Umbilical cord (tissue), 2 donors: ENCODE measurements around the gene HDLBP. TPM values are rescaled to one million over a fixed set of nuclear protein-coding genes. Genes with fewer than 3 reads are reported as not detected.

Experiments used
- DNase-seq: peaks from one replicate; pipeline ENCODE4 v3.0.0-alpha.2; 2015; ENCODE audit warnings: low spot score
- total RNA-seq: library from RNA; depleted of rRNA; stranded (reverse); fragments of >200 nt; gene quantifications from one replicate; pipeline ENCODE4 v1.2.3, GENCODE V29; 2014; ENCODE audit warnings: low replicate concordance; ENCODE audit not compliant: insufficient read depth

The HDLBP gene
- total RNA-seq, 1 donor from 2014 or later: 1,280 TPM

DNA sequence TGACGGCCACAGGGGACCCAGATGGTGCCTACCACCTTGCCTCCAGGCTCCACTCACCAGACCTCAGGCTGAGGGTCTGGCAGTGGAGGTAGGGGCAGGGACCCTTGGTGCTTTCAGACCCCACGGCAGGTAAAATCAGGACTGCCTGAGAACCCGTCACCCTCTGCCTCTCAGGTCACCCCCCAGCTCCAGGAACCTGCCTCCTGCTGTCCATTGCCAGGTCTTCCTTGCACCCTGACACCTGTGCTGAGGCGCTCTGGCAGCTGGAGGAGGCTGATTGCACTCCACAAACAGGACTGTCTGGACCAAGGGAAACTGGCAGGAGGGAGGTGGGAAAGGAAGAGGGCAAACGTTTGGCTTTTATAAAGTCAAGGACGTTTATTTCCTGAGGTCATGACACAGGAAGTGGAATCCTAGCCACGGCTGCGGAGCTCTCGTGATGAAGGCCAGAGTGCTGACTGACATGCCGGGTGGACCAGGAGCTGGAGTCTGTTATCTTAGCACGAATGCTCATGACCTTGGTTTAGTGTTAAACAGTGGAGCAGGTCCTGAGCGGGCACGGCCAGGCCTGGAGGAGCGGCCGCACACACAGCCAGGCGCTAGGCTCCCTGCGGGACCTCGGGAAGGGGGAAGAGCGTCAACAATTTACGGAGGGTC, 86.5 kb downstream of the HDLBP start:
- no peak for DNase-seq

DNA sequence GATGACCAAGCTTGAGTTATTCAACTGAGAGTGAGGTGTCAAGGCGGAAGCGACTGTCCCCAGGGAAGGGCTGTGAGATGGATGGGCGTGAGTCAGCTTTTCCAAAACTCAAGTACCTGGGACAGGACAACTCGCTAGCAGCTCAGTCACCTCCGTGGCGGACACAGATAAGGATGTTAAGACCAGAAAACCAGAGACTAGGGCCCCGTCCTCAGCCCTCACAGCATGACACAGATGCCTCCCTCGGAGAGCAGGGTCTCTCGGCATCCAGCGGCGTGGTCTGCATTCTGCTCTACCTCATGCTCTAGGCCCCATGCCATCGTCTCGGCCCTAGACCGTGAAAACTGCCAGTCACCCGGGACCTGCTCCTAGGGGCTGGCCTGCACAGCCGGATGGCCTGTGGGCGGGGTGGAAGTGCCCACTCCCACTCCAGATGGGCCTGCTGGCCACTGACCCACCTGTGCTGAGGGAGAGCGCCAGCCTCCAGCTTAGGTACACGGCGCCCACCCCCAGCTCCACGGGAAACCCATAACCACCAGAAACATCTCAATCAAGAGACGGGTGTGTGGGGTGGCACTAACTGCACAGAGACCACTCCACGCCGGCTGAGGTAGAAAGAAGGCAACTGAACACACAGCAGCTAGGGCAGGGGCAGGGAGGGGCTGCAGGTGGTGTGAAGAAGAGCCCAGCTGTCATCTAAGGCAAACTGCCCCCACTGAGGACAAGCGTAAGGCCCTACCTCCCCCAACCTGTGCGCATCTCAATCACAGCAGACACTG, 87.2 kb downstream of the HDLBP start:
- no peak for DNase-seq

- DNase-seq: no peak
Measured at GRCh38 chr2:241227594-241227993, 87.9 kb downstream of the HDLBP start.

GRCh38 chr2:241226723-241227572, 88.5 kb downstream of the HDLBP start:
- peak; percentile 81 for DNase-seq

DNA sequence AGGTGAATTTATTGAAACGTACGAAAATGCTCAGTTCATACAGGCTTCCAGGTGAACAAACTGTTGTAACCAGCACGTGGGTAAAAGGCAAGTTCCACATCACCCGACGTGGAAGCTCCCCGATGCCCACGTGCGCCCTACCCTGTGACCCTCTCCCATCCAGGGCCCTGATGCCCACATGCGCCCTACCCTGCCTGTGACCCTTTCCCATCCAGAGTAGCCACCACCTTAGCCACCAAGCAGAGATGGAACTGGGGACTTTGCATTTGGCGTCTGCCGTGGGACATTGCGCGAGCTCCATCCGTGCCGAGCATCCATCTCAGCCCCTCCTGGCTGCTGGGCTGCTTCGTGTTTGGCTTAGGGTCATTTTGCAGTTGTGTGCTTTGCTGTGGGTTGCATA, 89.5 kb downstream of the HDLBP start:
- no peak for DNase-seq

GRCh38 chr2:241225545-241225944, 89.9 kb downstream of the HDLBP start:
- no peak for DNase-seq

- DNase-seq: no peak
Measured at GRCh38 chr2:241224851-241225438, 90.5 kb downstream of the HDLBP start.

DNA sequence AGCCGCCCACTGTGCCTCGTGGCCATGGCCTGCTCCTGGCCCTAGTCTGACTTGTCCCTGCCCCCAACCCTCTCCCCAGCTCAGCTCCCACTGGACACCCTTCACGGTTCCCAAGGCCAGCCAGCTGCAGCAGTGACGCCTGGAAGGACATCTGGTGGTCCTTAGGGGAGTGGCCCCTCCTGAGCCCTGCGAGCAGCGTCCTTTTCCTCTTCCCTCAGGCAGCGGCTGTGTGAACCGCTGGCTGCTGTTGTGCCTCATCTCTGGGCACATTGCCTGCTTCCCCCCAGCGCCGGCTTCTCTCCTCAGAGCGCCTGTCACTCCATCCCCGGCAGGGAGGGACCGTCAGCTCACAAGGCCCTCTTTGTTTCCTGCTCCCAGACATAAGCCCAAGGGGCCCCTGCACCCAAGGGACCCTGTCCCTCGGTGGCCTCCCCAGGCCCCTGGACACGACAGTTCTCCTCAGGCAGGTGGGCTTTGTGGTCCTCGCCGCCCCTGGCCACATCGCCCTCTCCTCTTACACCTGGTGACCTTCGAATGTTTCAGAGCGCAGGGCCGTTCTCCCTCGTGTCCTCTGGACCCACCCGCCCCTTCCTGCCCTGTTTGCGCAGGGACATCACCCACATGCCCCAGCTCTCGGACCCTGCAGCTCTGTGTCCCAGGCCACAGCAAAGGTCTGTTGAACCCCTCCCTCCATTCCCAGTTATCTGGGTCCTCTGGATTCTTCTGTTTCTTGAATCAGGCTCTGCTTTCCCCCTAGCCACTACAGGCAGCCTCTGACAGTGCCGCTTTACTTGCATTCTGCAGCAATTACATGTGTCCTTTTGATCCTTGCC, 91.2 kb downstream of the HDLBP start:
- peak; percentile 62 for DNase-seq

DNA sequence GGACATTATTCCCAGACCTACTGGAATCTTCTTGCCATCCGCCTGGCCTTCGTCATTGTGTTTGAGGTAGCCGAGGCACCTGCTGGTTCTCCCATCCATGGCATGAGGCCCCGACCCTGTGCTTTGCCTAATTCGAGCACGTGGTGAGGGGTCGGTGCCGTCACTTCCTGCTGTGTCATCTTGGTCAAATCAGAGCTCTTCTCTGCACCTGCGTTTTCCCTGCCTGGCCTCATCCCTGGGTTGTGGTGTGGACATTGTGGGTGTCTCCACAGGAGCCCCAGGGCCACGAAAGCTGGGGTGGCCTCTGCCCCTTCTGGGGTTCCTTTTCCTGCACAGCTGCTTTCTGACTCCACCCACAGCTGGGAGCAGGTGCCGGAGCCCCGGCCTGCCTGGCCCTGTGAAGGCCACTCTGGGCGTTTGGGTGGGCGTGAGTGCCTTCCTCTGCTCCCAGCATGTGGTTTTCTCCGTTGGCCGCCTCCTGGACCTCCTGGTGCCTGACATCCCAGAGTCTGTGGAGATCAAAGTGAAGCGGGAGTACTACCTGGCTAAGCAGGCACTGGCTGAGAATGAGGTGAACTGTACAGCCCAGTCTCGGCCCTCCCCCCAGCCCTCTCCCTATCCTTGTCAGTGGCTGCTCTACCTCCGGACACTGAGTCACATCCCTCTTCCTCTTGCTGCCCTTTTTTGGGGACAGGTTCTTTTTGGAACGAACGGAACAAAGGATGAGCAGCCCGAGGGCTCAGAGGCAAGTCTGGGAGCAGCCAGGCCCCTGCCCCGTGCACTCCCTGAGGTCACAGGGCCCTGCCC, 92.1 kb downstream of the HDLBP start:
- DNase-seq: no peak

GRCh38 chr2:241219856-241220356, 95.6 kb downstream of the HDLBP start:
- no peak for DNase-seq

DNA sequence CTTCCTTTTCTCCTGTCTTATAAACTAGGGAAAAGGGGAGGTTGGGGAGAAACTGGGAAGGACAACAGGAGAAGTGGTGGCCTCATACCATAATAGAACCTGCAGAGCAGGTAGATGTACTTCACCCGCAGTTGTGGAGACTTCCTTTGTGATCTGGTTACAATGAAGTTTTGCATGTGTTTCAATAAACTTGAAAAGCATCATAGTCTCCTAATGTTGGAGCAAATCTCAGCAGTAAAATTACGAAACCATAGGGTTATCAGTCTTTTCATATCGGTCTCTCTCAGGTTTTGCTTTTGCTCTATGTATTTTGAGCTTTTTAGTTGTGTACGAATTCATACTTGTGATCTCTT, 96.5 kb downstream of the HDLBP start:
- DNase-seq: no peak

DNA sequence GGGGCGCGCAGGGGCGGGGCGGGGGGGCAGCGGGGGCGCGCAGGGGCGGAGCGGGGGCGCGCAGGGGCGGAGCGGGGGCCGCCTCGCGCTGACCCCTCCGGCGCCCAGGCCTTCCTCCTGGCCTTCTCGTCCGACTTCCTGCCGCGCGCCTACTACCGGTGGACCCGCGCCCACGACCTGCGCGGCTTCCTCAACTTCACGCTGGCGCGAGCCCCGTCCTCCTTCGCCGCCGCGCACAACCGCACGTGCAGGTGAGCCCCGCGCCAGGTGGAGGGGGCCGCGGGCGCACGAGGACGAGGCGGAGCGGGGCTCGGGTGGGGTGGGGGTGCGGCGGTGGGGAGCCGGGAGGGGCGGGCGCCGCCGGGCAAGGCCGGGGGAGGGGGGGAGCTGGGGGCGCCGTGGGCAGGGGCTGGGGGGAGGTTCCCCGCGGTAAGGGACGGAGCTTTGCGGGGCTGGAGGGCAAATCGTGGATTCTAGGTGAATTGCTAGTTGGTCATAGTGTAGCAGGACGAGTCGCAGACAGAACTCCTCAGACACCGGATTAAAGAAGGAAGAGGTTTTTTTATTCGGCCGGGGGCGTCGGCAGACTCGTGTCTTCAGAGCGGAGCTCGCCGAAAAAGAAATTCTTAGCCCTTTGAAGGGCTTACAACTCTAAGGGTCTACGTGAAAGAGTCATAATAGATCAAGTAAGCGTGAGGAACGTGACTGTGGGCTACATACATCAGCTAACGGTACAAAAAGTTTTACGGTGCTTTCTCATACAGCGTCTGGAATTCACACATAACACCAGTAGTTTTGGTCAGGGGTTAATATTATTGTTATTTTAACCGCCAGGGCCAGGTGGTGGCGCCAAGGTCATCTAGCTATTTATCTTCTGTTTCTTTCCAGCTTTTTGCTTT, 97.1 kb downstream of the HDLBP start:
- peak; percentile 41 for DNase-seq

DNA sequence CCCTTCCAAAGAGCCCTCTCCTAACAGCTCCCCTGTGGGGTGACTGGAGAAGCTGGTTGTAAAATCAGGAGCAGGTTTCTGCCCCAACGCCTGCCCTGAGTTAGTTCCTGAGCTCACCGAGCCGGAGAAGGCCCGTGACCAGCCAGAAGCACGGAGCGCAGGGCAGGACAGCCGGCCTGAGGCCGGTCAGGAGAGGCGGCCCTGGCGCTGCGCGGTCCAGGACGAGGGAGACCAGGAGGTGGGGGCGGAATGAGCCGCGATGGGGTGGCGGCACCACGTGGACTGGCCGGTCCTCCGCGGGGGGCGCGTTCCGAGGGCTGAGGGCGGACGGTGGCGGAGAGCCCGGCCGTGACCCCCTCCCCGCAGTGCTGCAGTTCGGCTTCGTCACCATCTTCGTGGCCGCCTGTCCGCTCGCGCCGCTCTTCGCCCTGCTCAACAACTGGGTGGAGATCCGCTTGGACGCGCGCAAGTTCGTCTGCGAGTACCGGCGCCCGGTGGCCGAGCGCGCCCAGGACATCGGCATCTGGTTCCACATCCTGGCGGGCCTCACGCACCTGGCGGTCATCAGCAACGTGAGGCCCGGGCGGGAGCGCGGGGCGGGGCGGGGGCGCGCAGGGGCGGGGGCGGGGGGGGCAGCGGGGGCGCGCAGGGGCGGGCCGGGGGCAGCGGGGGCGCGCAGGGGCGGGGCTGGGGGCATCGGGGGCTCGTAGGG, 98.0 kb downstream of the HDLBP start:
- DNase-seq: peak; percentile 65

DNA sequence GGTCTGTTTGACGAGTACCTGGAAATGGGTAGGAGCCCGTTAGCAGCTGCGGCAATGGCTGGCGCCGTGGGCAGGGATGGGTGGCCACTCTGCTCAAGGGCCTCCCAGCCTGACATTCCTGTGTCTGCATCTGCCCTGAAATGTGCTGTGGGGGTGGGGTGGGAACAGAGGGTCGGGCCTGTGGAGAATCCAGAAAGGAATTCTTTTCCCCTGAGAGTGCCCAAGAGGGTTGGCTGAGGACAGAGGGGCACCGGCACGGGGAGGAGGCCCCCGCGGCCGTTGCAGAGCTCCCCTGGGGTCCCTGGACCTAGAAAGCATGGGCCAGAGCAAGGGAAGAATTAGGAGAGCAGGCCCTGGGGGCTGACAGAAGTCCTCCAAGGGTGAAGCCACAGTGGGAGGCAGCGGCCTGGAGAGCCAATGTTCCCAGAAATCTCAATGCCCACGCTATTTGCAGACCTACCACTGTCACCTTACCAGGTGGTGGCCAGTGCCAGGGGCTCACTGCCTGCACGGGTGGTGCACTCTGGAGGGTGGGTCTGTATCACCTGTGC, 99.2 kb downstream of the HDLBP start:
- peak; percentile 49 for DNase-seq

- no peak for DNase-seq
Measured at GRCh38 chr2:241215421-241215820, 100.1 kb downstream of the HDLBP start.

DNA sequence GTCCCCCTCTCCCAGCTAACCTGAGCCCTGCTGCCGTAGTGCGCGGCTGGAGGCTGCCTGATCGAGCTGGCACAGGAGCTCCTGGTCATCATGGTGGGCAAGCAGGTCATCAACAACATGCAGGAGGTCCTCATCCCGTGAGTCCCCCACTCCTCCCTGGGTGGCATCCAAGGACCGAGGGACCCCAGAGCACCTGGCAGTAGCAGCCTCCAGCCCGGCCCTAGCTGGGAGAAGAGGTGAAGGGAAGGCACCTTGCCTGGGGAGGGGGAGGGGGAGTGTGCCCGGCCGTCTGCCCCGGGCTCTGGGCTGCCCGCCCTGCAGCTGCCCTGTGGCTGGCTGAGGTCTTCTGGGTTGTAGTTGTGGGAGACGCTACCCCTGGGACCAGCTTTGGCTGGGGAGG, 100.7 kb downstream of the HDLBP start:
- no peak for DNase-seq

DNA sequence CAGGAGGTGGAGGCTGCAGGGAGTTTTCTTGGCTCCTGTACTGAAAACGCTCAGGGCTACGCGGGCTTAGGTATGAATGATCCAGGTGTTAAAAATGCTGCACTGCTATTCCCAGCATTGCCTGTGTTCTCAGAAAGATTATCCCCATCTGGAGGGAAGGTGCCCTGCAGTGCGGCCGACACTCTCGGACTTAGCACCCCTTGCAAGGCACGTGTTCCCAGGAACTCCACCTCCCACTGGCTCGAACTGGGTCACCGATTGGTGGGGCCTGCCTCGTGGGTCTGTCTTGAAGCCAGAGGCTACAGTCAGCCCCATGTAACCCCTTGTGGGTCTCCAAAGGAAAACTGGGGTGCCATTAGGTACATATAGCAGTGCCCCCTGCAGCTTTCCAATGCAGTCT, 101.3 kb downstream of the HDLBP start:
- DNase-seq: no peak

DNA sequence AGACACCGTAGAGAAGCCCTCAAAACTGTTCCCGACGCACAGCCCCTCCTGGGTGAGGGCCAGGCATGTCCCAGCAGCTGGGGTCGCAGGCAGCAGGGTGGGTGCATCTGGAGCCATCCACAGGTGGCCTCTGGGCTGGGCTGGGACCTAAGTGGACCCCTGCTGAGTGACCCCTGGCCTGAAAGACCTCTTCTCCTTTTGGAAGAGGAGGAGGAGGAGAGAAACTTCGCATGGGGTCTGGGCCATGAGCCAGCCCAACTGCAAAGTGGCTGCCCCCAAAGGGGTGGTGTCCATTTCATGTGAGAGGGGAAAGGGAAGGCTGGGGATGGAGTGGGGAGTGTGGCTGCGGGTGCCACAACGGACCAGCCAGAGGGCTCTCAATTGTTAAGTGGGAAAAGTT, 101.9 kb downstream of the HDLBP start:
- DNase-seq: no peak
